PC-3 (cell line): Measurements from ENCODE around the gene GP1BB. TPM values are rescaled to one million over a fixed set of nuclear protein-coding genes. Genes with fewer than 3 reads are reported as not detected.

Experiments
- ATAC-seq: fragments of 200-7000 bp; cut with Tn5 transposase; 2 replicates; pipeline ENCODE4 v1.9.1; 2020; ENCODE audit warnings: mild to moderate bottlenecking, moderate library complexity
- BruUV-seq: library from RNA; stranded (reverse); fragments of 400-500 nt; replicated peaks from 2 replicates; lab custom pipeline; 2021; lab: Mats Ljungman, UMichigan
- CTCF ChIA-PET: fragments of 300-600 bp; sonication (Branson Sonifier 250); formaldehyde crosslinking; loops from one replicate; lab custom pipeline; 2022; ENCODE audit warnings: antibody characterized with exemption; lab: Charles Lee
- POLR2A ChIA-PET: fragments of 300-600 bp; sonication (Branson Sonifier 250); formaldehyde crosslinking; loops from one replicate; lab custom pipeline; 2022; ENCODE audit warnings: antibody characterized with exemption; ENCODE audit not compliant: unreplicated experiment; lab: Charles Lee
- DNase-seq: peaks from one replicate; pipeline ENCODE4 v3.0.0-alpha.2; 2015
- H2AFZ ChIP-seq: fragments of 300-600 bp; sonication (generic); 2 replicates; pipeline ENCODE4 v1.6.0; 2016; ENCODE audit warnings: antibody characterized with exemption, low read length
- H3F3A ChIP-seq: fragments of 300-600 bp; sonication (generic); one replicate; pipeline ENCODE4 v1.6.0; 2017; ENCODE audit warnings: antibody characterized with exemption, low read length, control low read depth, mild to moderate bottlenecking; ENCODE audit not compliant: unreplicated experiment
- H3K27ac ChIP-seq: fragments of 300-600 bp; sonication (generic); 2 replicates; pipeline ENCODE4 v1.5.1; 2016; ENCODE audit warnings: mild to moderate bottlenecking, low read length
- H3K27me3 ChIP-seq: fragments of 300-600 bp; sonication (generic); 2 replicates; pipeline ENCODE4 v1.6.1; 2016; ENCODE audit warnings: low read length, mixed read lengths
- H3K36me3 ChIP-seq: fragments of 300-600 bp; sonication (generic); 2 replicates; pipeline ENCODE4 v1.6.1; 2016; ENCODE audit warnings: low read depth, mixed run types, low read length, mixed read lengths
- H3K4me1 ChIP-seq: fragments of 300-600 bp; sonication (generic); 2 replicates; pipeline ENCODE4 v1.5.1; 2016; ENCODE audit warnings: low read length; ENCODE audit not compliant: insufficient read depth
- H3K4me2 ChIP-seq: fragments of 300-600 bp; sonication (generic); 2 replicates; pipeline ENCODE4 v1.6.0; 2016; ENCODE audit warnings: low read length
- H3K4me3 ChIP-seq: fragments of 300-600 bp; sonication (generic); 2 replicates; pipeline ENCODE4 v1.5.1; 2016; ENCODE audit warnings: mild to moderate bottlenecking, low read length, mixed read lengths
- H3K79me2 ChIP-seq: fragments of 300-600 bp; sonication (generic); 2 replicates; pipeline ENCODE4 v1.6.1; 2017; ENCODE audit warnings: low read length, mixed read lengths
- H3K9ac ChIP-seq: fragments of 300-600 bp; sonication (generic); 2 replicates; pipeline ENCODE4 v1.6.0; 2016; ENCODE audit warnings: mild to moderate bottlenecking, low read length
- H3K9me2 ChIP-seq: fragments of 300-600 bp; sonication (generic); replicated peaks from 2 replicates; pipeline ENCODE4 v1.6.1; 2016; ENCODE audit warnings: mixed run types, low read length, mixed read lengths
- H3K9me3 ChIP-seq: fragments of 300-600 bp; sonication (generic); 2 replicates; pipeline ENCODE4 v1.6.1; 2016; ENCODE audit warnings: low read length, mixed read lengths
- H4K20me1 ChIP-seq: fragments of 300-600 bp; sonication (generic); 2 replicates; pipeline ENCODE4 v1.6.1; 2016; ENCODE audit warnings: low read length, mixed read lengths
- CTCF ChIP-seq: fragments of 300-600 bp; sonication (generic); conservative IDR thresholded peaks from 2 replicates; pipeline ENCODE4 v1.5.1; 2017; ENCODE audit warnings: antibody characterized with exemption, low read depth, mild to moderate bottlenecking, low read length
- EZH2 ChIP-seq: fragments of 300-600 bp; sonication (generic); IDR thresholded peaks from one replicate; pipeline ENCODE4 v1.6.1; 2017; ENCODE audit warnings: antibody characterized with exemption, mild to moderate bottlenecking, low read length; ENCODE audit not compliant: unreplicated experiment
- EZH2phosphoT487 ChIP-seq: fragments of 300-600 bp; sonication (generic); IDR thresholded peaks from 2 replicates; pipeline ENCODE4 v1.6.1; 2018; ENCODE audit warnings: mild to moderate bottlenecking, antibody characterized with exemption, low read length, borderline replicate concordance
- intact Hi-C: fragments of 100-400 bp; cut with micrococcal nuclease; formaldehyde crosslinking; loops from 2 replicates; pipeline ENCODE4 v1.9.0; 2023
- total RNA-seq: library from RNA; depleted of rRNA; stranded (reverse); fragments of >200 nt; gene quantifications from 2 replicates; pipeline ENCODE4 v1.2.3, GENCODE V29; 2014

Gene GP1BB
- total RNA-seq, 1 experiment from 2014 or later = 0.80 TPM

DNA sequence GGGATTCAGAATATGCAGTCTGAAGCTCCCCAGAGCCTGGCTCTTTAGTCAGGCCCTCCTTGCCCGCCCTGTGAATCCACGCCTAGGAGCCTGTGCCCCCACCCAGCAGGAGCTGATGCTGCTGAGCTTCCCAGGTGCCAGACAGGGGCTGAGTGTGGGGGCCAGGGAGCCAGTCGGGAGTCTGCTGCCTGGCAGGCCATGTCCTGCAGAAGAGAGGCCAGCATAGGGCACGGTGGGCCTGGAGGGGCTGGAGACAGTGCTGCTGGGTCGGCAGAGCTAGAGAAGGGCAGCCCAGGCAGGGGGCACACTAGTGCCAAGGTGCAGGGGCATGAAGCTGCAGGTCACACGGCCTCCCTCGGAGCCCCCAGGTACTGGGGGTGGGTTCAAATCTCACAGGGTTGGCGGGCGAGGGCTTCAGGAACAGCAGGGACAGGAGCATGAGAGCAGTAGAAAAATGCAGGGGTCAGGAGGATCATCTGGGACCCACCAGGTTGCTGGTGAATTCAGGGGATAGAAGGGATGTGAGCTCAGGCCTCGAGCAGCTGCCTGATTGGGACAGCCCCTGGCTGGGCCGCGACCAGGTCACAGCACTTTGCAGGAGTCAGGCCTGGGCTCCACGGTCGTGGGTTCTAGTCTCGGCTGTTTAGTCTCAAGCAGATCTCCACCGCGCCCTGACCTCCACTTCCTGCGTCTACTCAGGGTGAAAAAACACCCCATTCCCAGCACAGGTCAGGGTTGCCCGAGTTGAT, 13.1 kb upstream of the GP1BB start:
- POLR2A ChIA-PET = no interaction called here

GRCh38 chr22:19710769-19711106, 12.6 kb upstream of the GP1BB start:
- TF ChIP-seq EZH2phosphoT487 (no peak), EZH2 (no peak), CTCF (no peak)
- BruUV-seq = no TSS peak
- Histone ChIP-seq H3K79me2 (no peaks in the 10 kb centered on the region), H4K20me1 (no peaks in the 10 kb centered on the region), H3K9ac (no peak overlapping the region), H3K4me1 (no peaks in the 10 kb centered on the region), H3K4me2 (no peak overlapping the region), H3K4me3 (no peak overlapping the region), H3K27me3 (no peaks in the 10 kb centered on the region), H3K9me2 (no peaks in the 10 kb centered on the region), H3F3A (no peaks in the 10 kb centered on the region), H3K36me3 (no peaks in the 10 kb centered on the region), H3K9me3 (no peaks in the 10 kb centered on the region), H2AFZ (no peak overlapping the region), H3K27ac (no peak overlapping the region)
- intact Hi-C loops = loop anchor here (10.0 kb wide), 1 partner anchor 216 kb away; no protein-coding TSS in a partner anchor
- CTCF ChIA-PET = no interaction called here
- no peak for DNase-seq
- POLR2A ChIA-PET = no interaction called here
- no peak for ATAC-seq

More for the DNA sequence above, 13.1 kb upstream of the GP1BB start:
- no peaks in the 10 kb centered on the region for H3K9me2 ChIP-seq
- no peak for TF ChIP-seq CTCF
- TF ChIP-seq EZH2phosphoT487 = no peak
- TF ChIP-seq EZH2 = no peak
- no peak for DNase-seq
- no peaks in the 10 kb centered on the region for H3K36me3 ChIP-seq
- no peaks in the 10 kb centered on the region for H3K79me2 ChIP-seq
- no peaks in the 10 kb centered on the region for H4K20me1 ChIP-seq
- no peaks in the 10 kb centered on the region for H3F3A ChIP-seq
- intact Hi-C loops = loop anchor here (10.0 kb wide), 1 partner anchor 215 kb away; no protein-coding TSS in a partner anchor
- H3K4me2 ChIP-seq = no peak overlapping the region
- no peak overlapping the region for H3K4me3 ChIP-seq
- CTCF ChIA-PET = no interaction called here
- BruUV-seq = no TSS peak
- no peak for ATAC-seq
- no peaks in the 10 kb centered on the region for H3K9me3 ChIP-seq
- no peak overlapping the region for H2AFZ ChIP-seq
- no peaks in the 10 kb centered on the region for H3K4me1 ChIP-seq
- H3K9ac ChIP-seq = no peak overlapping the region
- no peaks in the 10 kb centered on the region for H3K27me3 ChIP-seq
- no peak overlapping the region for H3K27ac ChIP-seq

- no peak overlapping the region for H2AFZ ChIP-seq
- POLR2A ChIA-PET = no interaction called here
Measured at GRCh38 chr22:19713245-19713644, 10.1 kb upstream of the GP1BB start.

More at GRCh38 chr22:19713245-19713644, 10.1 kb upstream of the GP1BB start:
- Histone ChIP-seq H3K4me1 (no peaks in the 10 kb centered on the region), H3K4me2 (no peak overlapping the region), H3K36me3 (no peaks in the 10 kb centered on the region), H3K79me2 (no peaks in the 10 kb centered on the region), H3K4me3 (no peak overlapping the region), H3F3A (no peaks in the 10 kb centered on the region), H3K9me3 (no peaks in the 10 kb centered on the region), H3K9ac (no peak overlapping the region), H3K9me2 (no peaks in the 10 kb centered on the region), H3K27ac (no peak overlapping the region), H3K27me3 (no peaks in the 10 kb centered on the region), H4K20me1 (no peaks in the 10 kb centered on the region)
- TF ChIP-seq EZH2 = no peak
- TF ChIP-seq EZH2phosphoT487 = no peak
- no peak for TF ChIP-seq CTCF
- intact Hi-C loops = loop anchor here (10.0 kb wide), 1 partner anchor 218 kb away; no protein-coding TSS in a partner anchor
- BruUV-seq = no TSS peak
- CTCF ChIA-PET = no interaction called here
- no peak for DNase-seq
- no peak for ATAC-seq
